Liver (tissue), 9 donors: ENCODE measurements around the gene PCDH8. TPM values are rescaled to one million over a fixed set of nuclear protein-coding genes. Genes with fewer than 3 reads are reported as not detected.

Source experiments
- DNase-seq: peaks from one replicate; pipeline ENCODE4 v3.0.0-alpha.2; 2017; ENCODE audit warnings: low spot score
- H3K27ac ChIP-seq, 2 donors: one replicate each; pipeline ENCODE4 v1.7.0; 2013; ENCODE audit warnings: inconsistent platforms in 2 of 2, low read length in 2 of 2, control low read depth in 1 of 2, low read depth in 1 of 2, mild to moderate bottlenecking in 1 of 2
- H3K27me3 ChIP-seq, 4 donors: one replicate each; pipeline versions ENCODE4 v1.6.1 to v1.7.0; 2013; ENCODE audit warnings: low read length in 3 of 4, inconsistent platforms in 1 of 4, mild to moderate bottlenecking in 1 of 4, moderate library complexity in 1 of 4; ENCODE audit not compliant: control insufficient read depth in 4 of 4, insufficient read depth in 4 of 4
- H3K36me3 ChIP-seq, 4 donors: one replicate each; pipeline versions ENCODE4 v1.6.1 to v1.7.0; 2013; ENCODE audit warnings: low read length in 3 of 4, mild to moderate bottlenecking in 3 of 4, low read depth in 1 of 4, moderate library complexity in 1 of 4; ENCODE audit not compliant: control insufficient read depth in 4 of 4, insufficient read depth in 3 of 4
- H3K4me1 ChIP-seq, 4 donors: one replicate each; pipeline versions ENCODE4 v1.6.1 to v1.7.0; 2013; ENCODE audit warnings: low read length in 3 of 4, mild to moderate bottlenecking in 3 of 4, moderate library complexity in 1 of 4; ENCODE audit not compliant: control insufficient read depth in 4 of 4, insufficient read depth in 4 of 4
- H3K4me3 ChIP-seq, 3 donors: one replicate each; pipeline versions ENCODE4 v1.6.1 to v1.7.0; 2013; ENCODE audit warnings: low read length in 3 of 3, control low read depth in 1 of 3, low read depth in 1 of 3, mild to moderate bottlenecking in 1 of 3
- H3K9ac ChIP-seq, 2 donors: one replicate each; pipeline ENCODE4 v1.7.0; 2013; ENCODE audit warnings: low read length in 2 of 2, mild to moderate bottlenecking in 2 of 2, moderate library complexity in 2 of 2, control low read depth in 1 of 2, low read depth in 1 of 2
- H3K9me3 ChIP-seq, 4 donors: one replicate each; pipeline versions ENCODE4 v1.6.1 to v1.7.0; 2013; ENCODE audit warnings: low read length in 3 of 4; ENCODE audit not compliant: control insufficient read depth in 4 of 4
- CTCF ChIP-seq: fragments of 150-350 bp; IDR thresholded peaks from 2 replicates; pipeline ENCODE4 v1.5.1; 2017; ENCODE audit warnings: improper control_type of control experiment, low read depth, low read length; ENCODE audit not compliant: missing input control
- EGR1 ChIP-seq, 2 donors: IDR thresholded peaks; 2 replicates each; pipeline ENCODE4 v1.6.1; 2016 to 2018; ENCODE audit warnings: antibody characterized with exemption in 2 of 2, low read depth in 2 of 2
- FOXA1 ChIP-seq: IDR thresholded peaks from 2 replicates; pipeline ENCODE4 v1.6.1; 2016; ENCODE audit warnings: antibody characterized with exemption
- GABPA ChIP-seq, 2 donors: IDR thresholded peaks in 1 of 2; conservative IDR thresholded peaks in 1 of 2; 2 replicates each; pipeline ENCODE4 v1.6.1; 2016; ENCODE audit warnings: antibody characterized with exemption in 2 of 2, mild to moderate bottlenecking in 1 of 2, moderate library complexity in 1 of 2
- HNF4A ChIP-seq, 2 donors: conservative IDR thresholded peaks; 2 replicates each; pipeline ENCODE4 v1.6.1; 2016; ENCODE audit warnings: antibody characterized with exemption in 2 of 2, mild to moderate bottlenecking in 2 of 2
- HNF4G ChIP-seq: IDR thresholded peaks from 2 replicates; pipeline ENCODE4 v1.6.1; 2016; ENCODE audit warnings: antibody characterized with exemption
- JUND ChIP-seq, 2 donors: IDR thresholded peaks; 2 replicates each; pipeline ENCODE4 v1.6.1; 2016; ENCODE audit warnings: antibody characterized with exemption in 2 of 2
- MAX ChIP-seq: IDR thresholded peaks from 2 replicates; pipeline ENCODE4 v1.6.1; 2016; ENCODE audit warnings: antibody characterized with exemption
- NR2F2 ChIP-seq: IDR thresholded peaks from 2 replicates; pipeline ENCODE4 v1.6.1; 2016; ENCODE audit warnings: antibody characterized with exemption
- RAD21 ChIP-seq, 2 donors: IDR thresholded peaks; 2 replicates each; pipeline ENCODE4 v1.6.1; 2016; ENCODE audit warnings: antibody characterized with exemption in 2 of 2, mild to moderate bottlenecking in 2 of 2
- REST ChIP-seq: IDR thresholded peaks from 2 replicates; pipeline ENCODE4 v1.6.1; 2016; ENCODE audit warnings: antibody characterized with exemption, mild to moderate bottlenecking
- RXRA ChIP-seq, 2 donors: IDR thresholded peaks; 2 replicates each; pipeline ENCODE4 v1.6.1; 2017 to 2018; ENCODE audit warnings: antibody characterized with exemption in 2 of 2, mild to moderate bottlenecking in 1 of 2
- SP1 ChIP-seq: IDR thresholded peaks from 2 replicates; pipeline ENCODE4 v1.6.1; 2018; ENCODE audit warnings: antibody characterized with exemption, mild to moderate bottlenecking
- TAF1 ChIP-seq: conservative IDR thresholded peaks from 2 replicates; pipeline ENCODE4 v1.6.1; 2016; ENCODE audit warnings: antibody characterized with exemption, mild to moderate bottlenecking
- YY1 ChIP-seq: IDR thresholded peaks from 2 replicates; pipeline ENCODE4 v1.6.1; 2016; ENCODE audit warnings: antibody characterized with exemption, mild to moderate bottlenecking
- WGBS: extraction: QIAGEN DNeasy Blood & Tissue Kit; methylation state at CpG from one replicate; pipeline ENCODE4 v1.1.7; 2013; 5-methylcytosine and 5-hydroxymethylcytosine counted together
- polyA plus RNA-seq, 2 donors: library from polyadenylated mRNA; stranded (reverse) in 1 of 2; unstranded in 1 of 2; fragments of 200-250 nt in 1 of 2; fragments of >200 nt in 1 of 2; fragmentation: Nextera tagmentation in 1 of 2; extraction: Ambion mirVana in 1 of 2; gene quantifications; one replicate each; pipeline versions ENCODE4 v1.2.1 to v1.2.3, GENCODE V29; 2013 to 2015
- total RNA-seq, 2 donors: library from RNA; depleted of rRNA; stranded (reverse); fragments of >200 nt; gene quantifications; one replicate each; pipeline ENCODE4 v1.2.3, GENCODE V29; 2014
- donor health status: healthy.
- donor health status: healthy.
- donor health status: healthy.
- donor health status: healthy.
- donor health status: healthy.

PCDH8 gene
- total and polyA plus RNA-seq, 4 donors, result not detected

- no peaks in the 10 kb centered on the region for H3K4me1 ChIP-seq
- H3K9me3 ChIP-seq, result no peaks in the 10 kb centered on the region
- TF ChIP-seq SP1 (no peak), EGR1 (IDR thresholded peaks at IDR 0.05; ENCODE audit: low read depth in 2 of 2) (no peak), GABPA (IDR thresholded peaks at IDR 0.05 in 1 of 2, conservative IDR thresholded peaks at IDR 0.05 in 1 of 2) (no peak), HNF4G (no peak), RXRA (IDR thresholded peaks at IDR 0.05) (no peak), CTCF (no peak), MAX (no peak)
- no peak overlapping the region for H3K9ac ChIP-seq
- no peak for DNase-seq
- 69% methylated on average over 5 of the region's 5 CpGs for WGBS
- H3K4me3 ChIP-seq, result no peak overlapping the region
- no peaks in the 10 kb centered on the region for H3K27me3 ChIP-seq
- H3K27ac ChIP-seq, result no peak overlapping the region
- no peaks in the 10 kb centered on the region for H3K36me3 ChIP-seq
These were observed 38.4 kb downstream of the PCDH8 start for GRCh38 chr13:52810011-52810410.

- Histone ChIP-seq H3K9ac (no peak overlapping the region), H3K4me1 (no peaks in the 10 kb centered on the region), H3K9me3 (no peaks in the 10 kb centered on the region), H3K27ac (no peak overlapping the region), H3K4me3 (no peak overlapping the region), H3K36me3 (no peaks in the 10 kb centered on the region), H3K27me3 (no peaks in the 10 kb centered on the region)
- 22% methylated on average over 3 of the region's 3 CpGs for WGBS
- peak; percentile 49 for TF ChIP-seq CTCF
- TF ChIP-seq NR2F2, result no peak
- peak; percentile 60 to 72 for TF ChIP-seq RAD21 (IDR thresholded peaks at IDR 0.05)
- TF ChIP-seq TAF1, result no peak
- peak; percentile 64 for DNase-seq
These were observed 39.1 kb downstream of the PCDH8 start for GRCh38 chr13:52809310-52809769.

GRCh38 chr13:52808842-52809219 lies 39.6 kb downstream of the PCDH8 start:
- H3K36me3 ChIP-seq, result no peaks in the 10 kb centered on the region
- no peaks in the 10 kb centered on the region for H3K27me3 ChIP-seq
- no peak overlapping the region for H3K27ac ChIP-seq
- WGBS, result 68% methylated on average over 1 of the region's 1 CpG
- no peak for DNase-seq
- H3K9me3 ChIP-seq, result no peaks in the 10 kb centered on the region
- no peak overlapping the region for H3K4me3 ChIP-seq
- H3K9ac ChIP-seq, result no peak overlapping the region
- no peaks in the 10 kb centered on the region for H3K4me1 ChIP-seq
- TF ChIP-seq RAD21 (IDR thresholded peaks at IDR 0.05) (no peak), FOXA1 (no peak), CTCF (no peak), REST (no peak), GABPA (IDR thresholded peaks at IDR 0.05 in 1 of 2, conservative IDR thresholded peaks at IDR 0.05 in 1 of 2) (no peak), NR2F2 (no peak), HNF4G (no peak), TAF1 (no peak), JUND (IDR thresholded peaks at IDR 0.05) (no peak), YY1 (no peak), RXRA (IDR thresholded peaks at IDR 0.05) (no peak), HNF4A (conservative IDR thresholded peaks at IDR 0.05) (no peak), MAX (no peak)
